NCI-H2107 (cell line): ENCODE data around the gene CDNF.

Experiments used
- DNase-seq: peaks from one replicate; lab custom pipeline; 2025; lab: John Stamatoyannopoulos, UW

The CDNF gene

DNA sequence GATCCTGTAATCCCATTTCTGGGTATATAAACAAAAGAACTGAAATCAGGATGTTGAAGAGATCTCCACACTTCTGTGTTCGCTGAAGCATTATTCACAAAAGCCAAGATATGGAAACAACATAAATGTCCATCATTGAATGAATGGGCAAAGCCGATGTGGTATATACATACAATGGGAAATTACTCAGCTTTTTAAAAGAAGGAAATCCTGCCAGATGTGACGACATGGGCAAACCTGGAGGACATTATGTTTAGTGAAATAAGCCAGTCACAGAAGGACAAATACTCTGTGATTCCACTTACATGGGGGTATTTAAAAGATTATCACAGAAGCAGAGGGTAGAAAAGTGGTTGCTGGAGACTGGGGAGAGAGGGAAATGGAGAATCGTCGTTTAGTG is 39.2 kb downstream of the CDNF start:
- no peak for DNase-seq

DNA sequence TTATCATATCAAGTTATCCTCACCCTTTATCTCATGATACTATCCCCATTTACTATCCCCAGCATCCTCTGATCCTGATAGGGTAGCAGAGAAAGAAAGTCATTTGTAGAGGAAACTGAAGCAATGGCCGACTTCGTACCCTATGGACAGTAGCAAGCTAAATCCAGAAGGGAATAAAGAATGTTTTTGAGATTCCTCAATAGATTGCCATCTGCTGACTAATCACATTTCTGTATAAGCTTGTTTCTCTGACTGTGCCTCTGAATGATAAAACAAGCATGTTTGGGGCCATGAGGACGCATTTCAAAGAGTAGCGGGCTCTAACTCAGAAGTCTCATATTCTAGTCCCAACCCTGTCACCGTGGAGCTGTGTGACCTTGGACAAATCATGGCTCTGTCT is 49.9 kb downstream of the CDNF start:
- no peak for DNase-seq

- no peak for DNase-seq
These were observed 53.3 kb downstream of the CDNF start for GRCh38 chr10:14784459-14785055.

DNA sequence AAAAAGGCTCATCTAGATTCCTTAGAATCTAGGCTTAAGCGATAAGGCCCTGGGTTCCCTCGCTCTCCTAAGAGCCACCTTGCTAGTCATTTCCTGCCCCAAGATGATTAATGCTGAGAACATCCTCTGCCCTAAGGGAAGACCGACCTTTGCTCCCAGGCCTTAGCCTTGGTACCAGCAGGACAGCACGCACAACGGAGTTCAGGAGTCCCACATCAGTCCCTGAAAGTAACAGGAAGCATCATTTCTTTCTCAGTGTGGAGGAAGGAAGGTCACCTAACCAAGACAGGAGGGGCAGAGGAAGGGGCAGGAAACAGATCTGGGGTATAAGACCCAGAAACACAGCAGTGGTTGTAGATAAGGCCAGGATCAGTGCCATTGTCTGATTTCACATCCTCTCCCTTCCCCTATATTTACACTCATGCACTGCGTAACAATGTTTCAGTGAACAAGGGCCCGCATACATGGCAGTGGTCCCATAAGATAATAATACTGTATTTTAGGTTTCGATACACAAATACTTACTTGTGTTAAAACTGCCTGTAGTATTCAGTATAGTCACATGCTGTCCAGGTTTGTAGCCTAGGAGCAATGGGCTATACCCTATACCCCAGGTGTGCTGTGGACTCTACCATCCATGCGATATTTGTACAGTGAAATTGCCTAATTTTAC is 55.0 kb downstream of the CDNF start:
- no peak for DNase-seq

DNA sequence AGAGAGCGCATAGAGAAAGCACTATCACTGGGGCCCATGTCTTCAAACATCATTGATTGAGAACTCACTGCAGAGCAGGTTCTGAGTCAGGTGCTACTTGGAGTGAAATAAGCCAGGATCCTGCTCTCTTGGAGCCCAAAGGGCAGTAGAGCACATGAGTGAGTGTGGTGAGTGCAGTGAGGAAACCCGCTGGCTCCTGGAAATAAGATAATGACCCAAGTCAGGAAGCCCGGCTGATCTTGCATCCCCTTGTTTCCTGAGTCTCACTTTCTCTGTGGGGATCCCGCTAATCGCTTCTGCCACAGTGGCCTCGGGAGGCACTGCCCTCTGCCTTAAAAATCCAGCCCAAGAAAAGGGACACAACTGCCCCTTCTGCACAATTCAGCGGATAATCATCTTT is 56.1 kb downstream of the CDNF start:
- DNase-seq = no peak

DNA sequence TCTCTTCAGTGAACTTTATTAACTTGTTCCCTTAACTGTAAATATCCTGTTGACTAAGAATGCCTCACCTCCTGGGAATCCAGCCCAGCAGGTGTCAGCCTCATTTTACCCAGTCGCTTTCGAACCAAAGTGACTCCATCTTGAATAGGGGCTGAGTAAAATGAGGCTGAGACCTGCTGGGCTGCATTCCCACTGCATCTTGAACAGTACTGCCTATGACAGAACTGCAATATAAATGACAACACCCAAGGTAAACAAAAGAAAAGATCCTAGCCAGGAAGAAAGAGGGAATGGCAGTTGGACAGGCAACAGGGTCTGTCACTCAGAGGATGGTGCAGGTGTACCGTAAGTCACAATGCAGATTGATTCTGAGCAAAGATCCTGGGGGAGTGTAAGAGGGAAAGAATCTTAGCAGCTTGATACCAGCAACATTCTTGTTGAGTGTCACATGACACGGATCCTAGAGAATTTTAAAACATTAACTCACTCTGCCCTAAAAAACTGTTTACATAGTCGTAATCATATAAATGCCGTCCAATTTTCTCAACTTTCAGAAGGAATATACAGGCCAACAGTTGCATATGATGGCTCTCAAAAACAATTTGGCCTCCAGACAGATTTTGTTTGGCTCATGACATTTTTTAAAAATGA is 58.7 kb downstream of the CDNF start:
- DNase-seq = no peak

DNA sequence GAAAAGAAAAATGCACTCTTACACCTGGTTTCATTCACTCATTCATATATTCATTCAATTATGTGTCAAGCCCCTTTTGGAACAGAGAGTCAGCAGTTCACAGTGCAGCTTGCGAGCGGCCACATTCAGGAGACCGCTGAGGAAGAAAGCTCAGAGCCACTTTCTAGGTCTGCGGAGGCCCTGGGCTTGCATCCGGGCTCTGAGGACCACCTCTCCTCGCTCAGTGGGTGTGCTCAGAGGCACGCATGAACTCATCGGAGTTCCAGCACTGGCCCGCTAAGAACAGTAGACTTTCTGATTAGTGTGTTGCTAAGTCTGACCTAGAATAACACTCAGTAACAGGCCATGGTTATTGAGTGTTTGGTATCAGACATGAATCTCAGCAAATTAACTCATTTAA is 61.3 kb downstream of the CDNF start:
- DNase-seq = no peak

DNA sequence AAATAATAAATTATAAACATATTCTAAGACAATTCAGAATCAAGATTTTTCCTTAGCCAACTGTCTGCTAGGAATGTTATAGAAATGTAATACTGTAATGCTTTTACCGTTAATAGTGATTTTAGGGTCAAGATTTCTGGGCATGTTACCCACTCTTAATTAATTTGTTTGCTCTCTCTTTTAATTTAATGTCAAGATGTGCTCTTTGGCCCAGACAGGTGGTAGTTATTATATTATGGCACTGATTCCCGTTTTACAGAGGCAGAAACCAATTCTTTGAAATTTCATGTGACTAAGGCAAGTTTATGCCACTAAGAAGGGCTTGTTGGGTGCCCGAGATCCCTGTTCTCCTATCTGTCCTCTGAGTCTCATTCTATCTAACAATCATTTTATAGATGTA is 62.2 kb downstream of the CDNF start:
- DNase-seq = no peak

GRCh38 chr10:14774797-14775196 is 63.0 kb downstream of the CDNF start, which contains the start of gene FAM107B:
FAM107B (minus strand) TSS chr10:14774897; CDS start chr10:14774663, 234 bp downstream.
- DNase-seq = no peak

- DNase-seq = no peak
These were observed 63.6 kb downstream of the CDNF start for GRCh38 chr10:14774214-14774580.

- DNase-seq = no peak
These were observed 64.2 kb downstream of the CDNF start for GRCh38 chr10:14773551-14774213.

- DNase-seq = no peak
These were observed 65.4 kb downstream of the CDNF start for GRCh38 chr10:14772399-14772798.

- no peak for DNase-seq
These were observed 66.9 kb downstream of the CDNF start for GRCh38 chr10:14770927-14771326.
